GM12864 (cell line): ENCODE measurements around the gene MIOX.

Experiments
- DNase-seq: peaks from one replicate; pipeline ENCODE4 v3.0.0-alpha.2; 2011; ENCODE audit warnings: low read depth
- H3K4me3 ChIP-seq: 2 replicates; pipeline ENCODE4 v1.5.1; 2011; ENCODE audit warnings: mild to moderate bottlenecking, low read depth, low read length, control low read depth
- TF ChIP-seq, protein P1 (sequence below): IDR thresholded peaks from 2 replicates; pipeline ENCODE4 v1.5.1; 2011; ENCODE audit warnings: low read depth, mild to moderate bottlenecking, moderate library complexity, low read length, control low read depth, inconsistent platforms; ENCODE audit errors: missing control alignments

The MIOX gene

GRCh38 chr22:50486561-50487289 lies at the start of gene MIOX:
TSS of gene MIOX (plus strand) at chr22:50486859. CDS start at chr22:50486898, 39 bp downstream.
- DNase-seq: no peak
- no peak within 1 kb of the TSS for H3K4me3 ChIP-seq

GRCh38 chr22:50437511-50438304 lies 49.0 kb upstream of the MIOX start:
- no peak for DNase-seq
- H3K4me3 ChIP-seq: no peak overlapping the region
- TF ChIP-seq, protein P1, sequence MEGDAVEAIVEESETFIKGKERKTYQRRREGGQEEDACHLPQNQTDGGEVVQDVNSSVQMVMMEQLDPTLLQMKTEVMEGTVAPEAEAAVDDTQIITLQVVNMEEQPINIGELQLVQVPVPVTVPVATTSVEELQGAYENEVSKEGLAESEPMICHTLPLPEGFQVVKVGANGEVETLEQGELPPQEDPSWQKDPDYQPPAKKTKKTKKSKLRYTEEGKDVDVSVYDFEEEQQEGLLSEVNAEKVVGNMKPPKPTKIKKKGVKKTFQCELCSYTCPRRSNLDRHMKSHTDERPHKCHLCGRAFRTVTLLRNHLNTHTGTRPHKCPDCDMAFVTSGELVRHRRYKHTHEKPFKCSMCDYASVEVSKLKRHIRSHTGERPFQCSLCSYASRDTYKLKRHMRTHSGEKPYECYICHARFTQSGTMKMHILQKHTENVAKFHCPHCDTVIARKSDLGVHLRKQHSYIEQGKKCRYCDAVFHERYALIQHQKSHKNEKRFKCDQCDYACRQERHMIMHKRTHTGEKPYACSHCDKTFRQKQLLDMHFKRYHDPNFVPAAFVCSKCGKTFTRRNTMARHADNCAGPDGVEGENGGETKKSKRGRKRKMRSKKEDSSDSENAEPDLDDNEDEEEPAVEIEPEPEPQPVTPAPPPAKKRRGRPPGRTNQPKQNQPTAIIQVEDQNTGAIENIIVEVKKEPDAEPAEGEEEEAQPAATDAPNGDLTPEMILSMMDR: no peak

More at GRCh38 chr22:50486561-50487289, at the start of gene MIOX:
- TF ChIP-seq, protein P1: no peak

GRCh38 chr22:50438305-50439275 lies 48.1 kb upstream of the MIOX start:
- TF ChIP-seq, protein P1: no peak
- H3K4me3 ChIP-seq: no peak overlapping the region
- no peak for DNase-seq

GRCh38 chr22:50439314-50439870 lies 47.3 kb upstream of the MIOX start:
- DNase-seq: no peak
- no peak overlapping the region for H3K4me3 ChIP-seq
- TF ChIP-seq, protein P1: no peak

GRCh38 chr22:50439871-50440331 lies 46.8 kb upstream of the MIOX start:
- H3K4me3 ChIP-seq: no peak overlapping the region
- no peak for DNase-seq
- TF ChIP-seq, protein P1: no peak
